Choroid plexus epithelial cell (primary cell): ENCODE measurements around the gene TRIP12.
A peak's percentile ranks its signal among the peaks of the same experiment; 100 is the strongest.
"Not testable (repeated sequence)": the region's sequence is repeated elsewhere in the genome, so short reads cannot be mapped to it uniquely, and the experiment has no call there.

Experiments
- DNase-seq: peaks from one replicate; pipeline ENCODE4 v3.0.0-alpha.2; 2010; ENCODE audit warnings: low read depth
- H3K4me3 ChIP-seq: 2 replicates; pipeline ENCODE4 v1.5.1; 2011; ENCODE audit warnings: low read depth, mild to moderate bottlenecking, control low read depth, low read length, moderate library complexity
- CTCF ChIP-seq: conservative IDR thresholded peaks from 2 replicates; pipeline ENCODE4 v1.5.1; 2011; ENCODE audit warnings: low read depth, mild to moderate bottlenecking, control low read depth, inconsistent platforms, low read length, moderate library complexity

The TRIP12 gene

GRCh38 chr2:229931241-229931640 lies 9.4 kb upstream of the TRIP12 start:
- no peak overlapping the region for H3K4me3 ChIP-seq
- no peak for TF ChIP-seq CTCF
- DNase-seq: no peak

GRCh38 chr2:229930656-229931055 lies 8.8 kb upstream of the TRIP12 start:
- DNase-seq: no peak
- H3K4me3 ChIP-seq: no peak overlapping the region
- TF ChIP-seq CTCF: no peak

- TF ChIP-seq CTCF: no peak
- DNase-seq: peak; percentile 47
- no peak overlapping the region for H3K4me3 ChIP-seq
Measured at GRCh38 chr2:229927817-229928321, 6.1 kb upstream of the TRIP12 start.

- H3K4me3 ChIP-seq: no peak overlapping the region
- no peak for TF ChIP-seq CTCF
- no peak for DNase-seq
Measured at GRCh38 chr2:229925201-229925600, 3.4 kb upstream of the TRIP12 start.

- not testable (repeated sequence) for H3K4me3 ChIP-seq, DNase-seq
Measured at GRCh38 chr2:229924541-229924940, 2.7 kb upstream of the TRIP12 start.

- H3K4me3 ChIP-seq: peak within 1 kb of the TSS; percentile 96
- TF ChIP-seq CTCF: no peak
- peak; percentile 52 for DNase-seq
Measured at GRCh38 chr2:229922449-229923386, 909 bp upstream of the TRIP12 start, which contains the start of gene FBXO36. FBXO36 (plus strand) TSS chr2:229922503; CDS start chr2:229922514, 11 bp downstream.

GRCh38 chr2:229921101-229921891 lies 513 bp downstream of the TRIP12 start:
- DNase-seq: peak; percentile 33
- no peak for TF ChIP-seq CTCF
- peak overlapping the region; percentile 96 for H3K4me3 ChIP-seq
